ENCODE results near the gene AASS.

AASS gene

GRCh38 chr7:122055073-122055472 lies 89.0 kb downstream of the AASS start:
- no peak for TF ChIP-seq CTCF (IDR thresholded peaks at IDR 0.05; ENCODE audit: low read depth, low read length, missing control alignments)
- DNase-seq (ENCODE audit: low read depth), result no peak
- H3K4me3 ChIP-seq (ENCODE audit: low read depth, low read length), result no peak overlapping the region

- TF ChIP-seq CTCF (IDR thresholded peaks at IDR 0.05; ENCODE audit: low read depth, low read length, missing control alignments), result no peak
- no peak for DNase-seq (ENCODE audit: low read depth)
- H3K4me3 ChIP-seq (ENCODE audit: low read depth, low read length), result no peak overlapping the region
Measured at GRCh38 chr7:122054393-122054792, 89.7 kb downstream of the AASS start.

- no peak overlapping the region for H3K4me3 ChIP-seq (ENCODE audit: low read depth, low read length)
- no peak for TF ChIP-seq CTCF (IDR thresholded peaks at IDR 0.05; ENCODE audit: low read depth, low read length, missing control alignments)
- DNase-seq (ENCODE audit: low read depth), result no peak
Measured at GRCh38 chr7:122046402-122046801, 97.6 kb downstream of the AASS start.

- no peak for DNase-seq (ENCODE audit: low read depth)
- TF ChIP-seq CTCF (IDR thresholded peaks at IDR 0.05; ENCODE audit: low read depth, low read length, missing control alignments), result no peak
- H3K4me3 ChIP-seq (ENCODE audit: low read depth, low read length), result no peak overlapping the region
Measured at GRCh38 chr7:122040147-122040546, 103.9 kb downstream of the AASS start.

- no peak overlapping the region for H3K4me3 ChIP-seq (ENCODE audit: low read depth, low read length)
- no peak for DNase-seq (ENCODE audit: low read depth)
- TF ChIP-seq CTCF (IDR thresholded peaks at IDR 0.05; ENCODE audit: low read depth, low read length, missing control alignments), result no peak
Measured at GRCh38 chr7:122038904-122039303, 105.1 kb downstream of the AASS start.

- no peak overlapping the region for H3K4me3 ChIP-seq (ENCODE audit: low read depth, low read length)
- TF ChIP-seq CTCF (IDR thresholded peaks at IDR 0.05; ENCODE audit: low read depth, low read length, missing control alignments), result no peak
- DNase-seq (ENCODE audit: low read depth), result no peak
Measured at GRCh38 chr7:122038134-122038533, 105.9 kb downstream of the AASS start.

GRCh38 chr7:122035876-122036275 lies 108.2 kb downstream of the AASS start:
- TF ChIP-seq CTCF (IDR thresholded peaks at IDR 0.05; ENCODE audit: low read depth, low read length, missing control alignments), result no peak
- H3K4me3 ChIP-seq (ENCODE audit: low read depth, low read length), result no peak overlapping the region
- DNase-seq (ENCODE audit: low read depth), result no peak
